Colonic mucosa (tissue), 4 donors: ENCODE data around the gene COQ9. TPM values are rescaled to one million over a fixed set of nuclear protein-coding genes. Genes with fewer than 3 reads are reported as not detected.
"Not testable (repeated sequence)": the region's sequence is repeated elsewhere in the genome, so short reads cannot be mapped to it uniquely, and the experiment has no call there.

Experiments
- DNase-seq: peaks from one replicate; pipeline ENCODE4 v3.0.0-alpha.2; 2020
- H3K27ac ChIP-seq: fragments of 200-600 bp; one replicate; pipeline ENCODE4 v1.8.0; 2021
- H3K27me3 ChIP-seq: fragments of 200-600 bp; one replicate; pipeline ENCODE4 v1.8.0; 2021
- H3K36me3 ChIP-seq: fragments of 200-600 bp; one replicate; pipeline ENCODE4 v1.8.0; 2021
- H3K4me1 ChIP-seq: fragments of 200-600 bp; one replicate; pipeline ENCODE4 v1.8.0; 2021; ENCODE audit warnings: mild to moderate bottlenecking
- H3K4me3 ChIP-seq: fragments of 200-600 bp; one replicate; pipeline ENCODE4 v1.8.0; 2021
- H3K9ac ChIP-seq, 2 donors: one replicate each; pipeline ENCODE4 v1.7.0; 2013; ENCODE audit warnings: control low read depth in 2 of 2, low read depth in 2 of 2, low read length in 2 of 2
- H3K9me3 ChIP-seq: fragments of 200-600 bp; one replicate; pipeline ENCODE4 v1.8.0; 2021
- CTCF ChIP-seq: fragments of 200-600 bp; IDR thresholded peaks from one replicate; pipeline ENCODE4 v1.8.0; 2022; ENCODE audit warnings: antibody characterized with exemption, mild to moderate bottlenecking
- intact Hi-C: fragments of 100-400 bp; cut with DNase I; formaldehyde crosslinking; loops from one replicate; pipeline ENCODE4 v1.14.1; 2022
- total RNA-seq, 2 donors: library from RNA; stranded (reverse); fragmentation: NEBNext Ultra II Directional in 1 of 2; extraction: Animal tissue kit (Norgen Biotek cat#: 25700) in 1 of 2; gene quantifications; one replicate each; pipeline ENCODE4 v1.2.1, GENCODE V29; 2021
- donor health status: healthy.
- donor health status: DM: no; HTN: no; CAD: no.
- donor health status: DM: no; HTN: no; CAD: no.

Gene COQ9
- total RNA-seq, 2 donors from 2014 or later = 104 to 125 TPM

- no peak for TF ChIP-seq CTCF
- H3K36me3 ChIP-seq = no peaks in the 10 kb centered on the region
- no peak overlapping the region for H3K27ac ChIP-seq
- H3K4me1 ChIP-seq = peaks cover 4% of the 10 kb centered on the region
- no peak overlapping the region for H3K4me3 ChIP-seq
- no peak overlapping the region for H3K9ac ChIP-seq
- DNase-seq = no peak
- no peaks in the 10 kb centered on the region for H3K27me3 ChIP-seq
- intact Hi-C loops = no loop called here
- no peaks in the 10 kb centered on the region for H3K9me3 ChIP-seq
These were observed 42.0 kb downstream of the COQ9 start for GRCh38 chr16:57489229-57489628.

GRCh38 chr16:57493767-57494166 is 46.5 kb downstream of the COQ9 start:
- H3K4me3 ChIP-seq = no peak overlapping the region
- intact Hi-C loops = no loop called here
- H3K27me3 ChIP-seq = no peaks in the 10 kb centered on the region
- no peak overlapping the region for H3K9ac ChIP-seq
- H3K36me3 ChIP-seq = no peaks in the 10 kb centered on the region
- no peak for TF ChIP-seq CTCF
- H3K27ac ChIP-seq = no peak overlapping the region
- H3K4me1 ChIP-seq = no peaks in the 10 kb centered on the region
- no peaks in the 10 kb centered on the region for H3K9me3 ChIP-seq
- no peak for DNase-seq

- Histone ChIP-seq H3K27ac (no peak overlapping the region), H3K27me3 (no peaks in the 10 kb centered on the region), H3K9ac (no peak overlapping the region), H3K9me3 (no peaks in the 10 kb centered on the region), H3K36me3 (no peaks in the 10 kb centered on the region), H3K4me3 (no peak overlapping the region), H3K4me1 (no peaks in the 10 kb centered on the region)
- no peak for DNase-seq
- intact Hi-C loops = no loop called here
- TF ChIP-seq CTCF = no peak
These were observed 49.8 kb downstream of the COQ9 start for GRCh38 chr16:57497121-57497520.

- Histone ChIP-seq H3K4me1 (no peaks in the 10 kb centered on the region), H3K9ac (no peak overlapping the region), H3K9me3 (no peaks in the 10 kb centered on the region), H3K27me3 (no peaks in the 10 kb centered on the region), H3K36me3 (no peaks in the 10 kb centered on the region), H3K4me3 (no peak overlapping the region), H3K27ac (no peak overlapping the region)
- no peak for DNase-seq
- no peak for TF ChIP-seq CTCF
- intact Hi-C loops = no loop called here
These were observed 50.8 kb downstream of the COQ9 start for GRCh38 chr16:57498031-57498430.

GRCh38 chr16:57499941-57500340 is 52.7 kb downstream of the COQ9 start:
- H3K36me3 ChIP-seq, H3K27ac ChIP-seq, intact Hi-C loops, H3K9me3 ChIP-seq, H3K9ac ChIP-seq, DNase-seq, H3K27me3 ChIP-seq, H3K4me3 ChIP-seq, H3K4me1 ChIP-seq: not testable (repeated sequence)

- DNase-seq = no peak
- Histone ChIP-seq H3K4me1 (no peaks in the 10 kb centered on the region), H3K27me3 (no peaks in the 10 kb centered on the region), H3K4me3 (no peak overlapping the region), H3K36me3 (no peaks in the 10 kb centered on the region), H3K9me3 (no peaks in the 10 kb centered on the region), H3K27ac (no peak overlapping the region), H3K9ac (no peak overlapping the region)
- intact Hi-C loops = no loop called here
- no peak for TF ChIP-seq CTCF
These were observed 53.4 kb downstream of the COQ9 start for GRCh38 chr16:57500578-57501111.
